HG03039 (cell line): Measurements from ENCODE around the gene CCDC185.
"Not testable (repeated sequence)": the region's sequence is repeated elsewhere in the genome, so short reads cannot be mapped to it uniquely, and the experiment has no call there.

ENCODE experiments used
- ATAC-seq: cut with Tn5 transposase; IDR thresholded peaks from one replicate; pipeline ENCODE4 v1.9.1; 2021; ENCODE audit warnings: mild to moderate bottlenecking, moderate library complexity; ENCODE audit not compliant: unreplicated experiment

Gene CCDC185

DNA sequence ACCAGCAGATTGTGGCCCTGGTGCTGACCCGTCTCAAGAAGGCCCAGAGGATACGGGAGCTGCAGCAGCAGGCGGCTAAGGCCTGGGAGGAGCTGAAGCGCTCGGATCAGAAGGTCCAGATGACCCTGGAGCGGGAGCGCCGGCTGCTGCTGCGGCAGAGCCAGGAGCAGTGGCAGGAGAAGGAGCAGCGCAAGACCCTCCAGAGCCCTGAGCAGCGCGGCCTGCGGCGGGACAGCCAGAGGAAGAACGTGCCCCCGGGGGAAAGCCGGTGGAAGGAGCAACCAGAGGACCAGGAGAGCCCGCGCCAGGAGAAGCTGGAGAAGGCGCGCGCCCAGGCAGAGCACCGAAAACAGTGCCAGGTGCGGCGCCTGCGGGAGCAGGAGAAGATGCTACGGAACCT lies 1.0 kb downstream of the CCDC185 start:
- no peak for ATAC-seq

- ATAC-seq = no peak
Measured at GRCh38 chr1:223394706-223395105, 1.5 kb downstream of the CCDC185 start.

GRCh38 chr1:223399393-223399792 lies 6.2 kb downstream of the CCDC185 start:
- not testable (repeated sequence) for ATAC-seq

DNA sequence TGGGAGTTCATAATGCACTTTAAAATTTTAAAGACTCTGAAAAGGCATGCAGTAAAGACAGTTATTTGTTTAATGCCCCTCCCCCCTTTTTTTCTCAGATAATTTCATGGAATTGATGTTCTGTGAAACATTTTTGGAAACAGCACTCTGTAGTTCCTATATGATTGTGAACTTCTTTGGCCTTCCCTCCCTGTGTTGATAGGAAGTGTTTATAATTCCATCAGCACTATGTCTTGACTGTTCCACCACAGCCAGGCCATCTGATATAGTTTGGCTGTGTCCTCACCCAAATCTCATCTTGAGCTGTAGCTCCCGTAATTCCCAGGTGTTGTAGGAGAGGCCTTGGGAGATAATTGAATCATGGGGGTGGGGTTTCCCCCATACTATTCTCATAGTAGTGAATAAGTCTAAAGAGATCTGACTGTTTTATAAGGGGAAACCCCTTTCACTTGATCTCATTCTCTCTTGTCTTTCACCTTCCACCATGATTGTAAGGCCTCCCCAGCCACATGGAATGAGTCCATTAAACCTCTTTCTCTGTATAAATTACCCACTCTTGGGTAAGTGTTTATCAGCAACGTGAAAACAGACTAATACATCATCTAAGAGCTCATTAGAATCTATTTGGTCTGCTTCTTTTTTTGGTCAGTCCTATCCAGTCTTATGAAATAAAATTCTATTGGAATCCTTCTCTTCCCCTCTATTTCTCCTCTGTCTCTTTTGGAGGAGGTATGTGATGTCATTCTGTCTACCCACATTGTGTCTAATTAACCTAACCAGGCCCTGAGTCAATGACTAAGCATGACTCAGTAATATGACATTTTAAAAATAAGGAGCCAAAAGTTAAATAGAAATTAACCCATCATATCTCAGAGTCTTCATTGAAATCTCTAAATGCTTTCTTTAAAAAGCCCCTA lies 8.9 kb downstream of the CCDC185 start:
- no peak for ATAC-seq

DNA sequence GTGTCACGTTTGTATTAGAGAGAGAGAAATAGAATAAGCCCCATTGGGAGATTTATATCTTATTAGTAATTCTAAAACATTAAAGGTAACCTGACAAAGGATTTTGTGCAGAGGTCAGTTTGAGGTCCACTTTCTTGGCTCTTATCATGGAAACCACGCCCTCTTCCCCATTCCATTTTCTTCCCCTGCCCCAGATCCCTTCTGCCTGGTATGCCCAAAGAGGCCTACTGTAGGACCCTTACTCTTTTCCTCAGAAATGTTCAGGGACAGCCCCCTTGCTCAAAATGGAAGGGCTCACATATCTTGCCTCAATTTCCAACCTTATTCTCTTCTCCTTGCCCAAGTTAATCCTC lies 9.6 kb downstream of the CCDC185 start:
- ATAC-seq = no peak

GRCh38 chr1:223403184-223403815 lies 10.1 kb downstream of the CCDC185 start:
- no peak for ATAC-seq

- ATAC-seq = no peak
Measured at GRCh38 chr1:223405507-223405906, 12.3 kb downstream of the CCDC185 start.

DNA sequence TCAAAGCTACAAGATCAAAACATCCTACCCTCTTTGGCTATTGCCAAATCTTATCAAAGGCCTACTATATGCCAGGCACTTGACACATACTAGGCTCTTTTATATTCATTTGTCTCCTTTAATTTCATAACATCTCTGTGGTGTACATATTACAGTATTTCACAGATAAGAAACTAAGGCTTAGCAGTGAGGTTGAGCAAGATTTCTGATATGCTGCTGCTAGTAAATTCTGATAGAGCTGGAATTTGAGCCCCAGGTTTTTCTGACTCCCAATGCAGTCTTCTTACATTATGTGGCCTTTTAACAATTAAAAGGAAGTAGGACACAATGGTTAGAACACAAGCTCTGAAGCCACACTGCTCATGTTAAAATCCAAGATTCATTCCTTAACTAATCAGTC lies 16.8 kb downstream of the CCDC185 start:
- no peak for ATAC-seq

DNA sequence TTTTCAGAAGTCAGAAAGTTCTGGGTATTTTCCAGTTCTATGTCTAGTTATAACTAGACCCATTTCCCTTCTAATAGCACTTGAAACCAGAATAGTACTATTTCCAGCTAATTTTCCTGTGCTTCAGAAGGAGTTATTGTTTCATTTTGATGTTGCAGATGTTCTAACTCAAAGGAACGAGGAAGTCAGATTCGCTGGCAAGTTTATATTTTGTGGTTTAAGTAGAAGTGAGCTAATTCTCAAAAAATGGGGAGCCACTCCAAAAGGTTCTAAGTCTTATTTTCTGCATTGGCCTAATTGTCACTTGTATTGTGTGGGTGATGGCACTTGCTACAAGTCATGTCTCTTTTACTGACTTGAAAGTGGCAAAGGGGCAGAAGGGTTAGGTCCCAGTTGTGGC lies 18.1 kb downstream of the CCDC185 start:
- ATAC-seq = no peak

- ATAC-seq = no peak
Measured at GRCh38 chr1:223411710-223412109, 18.5 kb downstream of the CCDC185 start.

DNA sequence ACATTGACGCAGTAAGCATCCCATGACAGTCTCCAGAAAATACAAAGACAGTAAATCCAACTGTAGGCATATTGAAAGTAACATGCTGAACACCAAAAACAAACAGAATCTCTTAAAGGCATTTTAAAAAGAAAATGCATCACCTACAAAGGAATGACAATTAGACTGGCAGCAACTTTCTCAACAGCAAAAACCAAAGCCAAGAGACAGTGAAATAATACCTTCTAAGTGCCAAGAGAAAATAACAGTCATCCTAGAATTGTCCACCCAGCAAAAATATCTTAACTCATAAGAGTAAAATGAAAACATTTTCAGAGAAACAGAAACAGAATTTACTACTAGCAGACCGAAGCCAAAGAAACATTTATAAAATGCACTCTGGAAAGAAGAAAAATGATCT lies 20.0 kb downstream of the CCDC185 start:
- ATAC-seq = no peak

GRCh38 chr1:223417444-223417843 lies 24.2 kb downstream of the CCDC185 start:
- no peak for ATAC-seq

- no peak for ATAC-seq
Measured at GRCh38 chr1:223417903-223418663, 24.9 kb downstream of the CCDC185 start.

- no peak for ATAC-seq
Measured at GRCh38 chr1:223419115-223419514, 25.9 kb downstream of the CCDC185 start.

GRCh38 chr1:223419561-223419960 lies 26.3 kb downstream of the CCDC185 start:
- no peak for ATAC-seq

- ATAC-seq = no peak
Measured at GRCh38 chr1:223421025-223421424, 27.8 kb downstream of the CCDC185 start.

DNA sequence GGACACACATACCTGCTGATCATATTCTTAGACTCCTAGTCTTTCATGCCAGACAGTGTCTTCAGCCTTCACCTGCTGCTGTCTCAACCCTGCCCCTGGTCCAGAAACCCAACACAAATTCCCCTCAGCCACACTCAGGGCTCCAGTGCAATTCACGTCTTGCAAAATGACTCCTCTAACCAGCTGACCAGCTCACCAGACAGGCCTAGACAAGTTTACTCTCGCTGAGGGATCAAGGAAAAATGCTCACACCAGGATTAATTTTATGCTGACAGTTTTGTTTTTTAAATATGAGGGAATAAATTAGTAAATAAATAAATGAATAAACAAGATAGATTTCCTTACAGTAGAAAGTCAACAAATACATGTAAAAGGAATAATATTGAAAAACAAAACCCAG lies 28.5 kb downstream of the CCDC185 start:
- ATAC-seq = no peak

DNA sequence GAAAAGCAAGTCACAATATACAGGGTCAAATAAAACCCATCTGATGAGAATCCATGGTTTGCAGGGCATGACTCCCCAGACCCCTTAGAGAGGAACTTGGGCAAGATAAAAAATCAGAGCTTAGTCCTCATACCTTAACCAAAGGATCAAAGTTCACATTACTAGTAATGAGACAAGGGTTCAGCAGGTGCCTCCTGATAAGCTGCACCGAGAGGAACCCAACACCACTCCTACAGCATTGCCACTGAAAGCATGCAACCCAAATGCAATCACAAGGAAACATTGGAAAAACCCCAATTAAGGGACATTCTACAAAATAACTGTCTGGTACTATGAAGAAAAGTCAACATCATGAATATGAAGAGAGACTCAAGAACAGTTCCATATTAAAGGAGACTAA lies 29.7 kb downstream of the CCDC185 start:
- no peak for ATAC-seq

DNA sequence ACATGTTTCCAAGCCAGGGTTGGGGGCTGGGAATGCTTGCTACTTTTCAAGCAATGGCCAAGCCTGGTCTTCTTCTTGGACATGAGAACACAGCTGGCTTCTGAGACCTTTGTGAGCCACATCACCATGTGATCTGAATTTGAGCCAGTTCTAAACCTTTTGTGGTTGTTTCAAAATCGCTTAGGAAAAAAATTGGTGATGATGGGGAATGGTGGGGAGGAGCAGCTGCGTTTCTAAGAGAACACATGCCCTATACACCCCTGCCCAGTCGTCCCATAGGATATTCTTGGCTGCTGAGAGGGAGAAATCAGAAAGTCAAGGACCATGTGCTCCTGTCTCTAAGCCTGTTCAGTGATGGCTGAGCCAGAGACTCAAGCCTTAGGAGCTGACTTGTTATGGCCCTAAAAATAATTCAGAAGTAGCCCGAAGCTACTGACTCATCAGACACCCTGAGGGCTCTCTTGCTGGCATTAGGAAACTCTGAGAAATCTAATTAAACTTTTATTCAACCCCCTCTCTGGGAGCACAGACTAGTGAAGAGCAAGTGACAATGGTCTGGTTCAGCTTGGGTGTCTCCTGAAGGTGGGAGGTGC lies 30.5 kb downstream of the CCDC185 start:
- ATAC-seq = no peak

DNA sequence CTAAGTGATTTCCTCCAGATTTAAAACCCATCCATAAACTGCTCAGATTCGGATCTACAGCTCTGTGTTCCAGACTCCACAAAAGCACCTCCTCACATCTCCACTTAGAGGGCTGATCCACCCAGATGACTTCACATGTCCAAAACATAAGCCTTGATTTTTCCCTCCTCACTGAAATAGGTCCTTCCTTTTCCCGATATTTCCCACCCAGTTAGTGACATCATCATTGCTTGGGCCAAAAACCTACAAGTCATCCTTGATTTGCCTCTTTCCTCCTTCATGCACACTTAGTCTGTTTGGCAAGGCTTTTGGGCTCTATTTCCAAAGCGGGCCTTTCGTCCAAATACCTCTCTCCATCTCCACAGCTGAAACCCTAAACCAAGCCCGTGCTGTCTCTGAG lies 32.3 kb downstream of the CCDC185 start:
- ATAC-seq = no peak

GRCh38 chr1:223426936-223427335 lies 33.7 kb downstream of the CCDC185 start:
- no peak for ATAC-seq
